Prostate gland (tissue), 2 donors: ENCODE results near the gene ITPR1. TPM values are rescaled to one million over a fixed set of nuclear protein-coding genes. Genes with fewer than 3 reads are reported as not detected.
A peak's percentile ranks its signal among the peaks of the same experiment; 100 is the strongest.

Source experiments
- DNase-seq: peaks from one replicate; pipeline ENCODE4 v3.0.0-alpha.2; 2019; ENCODE audit warnings: low spot score
- H3K27ac ChIP-seq, 2 donors: fragments of 200-600 bp; sonication (generic); 2 replicates each; pipeline ENCODE4 v1.5.1; 2017 to 2019
- H3K27me3 ChIP-seq: fragments of 200-600 bp; sonication (generic); replicated peaks from 2 replicates; pipeline ENCODE4 v1.5.1; 2019; ENCODE audit not compliant: insufficient read depth
- H3K36me3 ChIP-seq, 2 donors: fragments of 200-600 bp; sonication (generic); 1 replicate in 1 of 2; 2 replicates in 1 of 2; pipeline versions ENCODE4 v1.5.1 to v1.8.1; 2017 to 2019
- H3K4me1 ChIP-seq: fragments of 200-600 bp; sonication (generic); replicated peaks from 2 replicates; pipeline ENCODE4 v1.5.1; 2019
- H3K4me3 ChIP-seq, 2 donors: fragments of 200-600 bp; sonication (generic); 2 replicates each; pipeline ENCODE4 v1.5.1; 2017 to 2019
- H3K9me3 ChIP-seq: fragments of 200-600 bp; sonication (generic); 2 replicates; pipeline ENCODE4 v1.5.1; 2017
- POLR2A ChIP-seq: fragments of 450-650 bp; IDR thresholded peaks from one replicate; pipeline ENCODE4 v1.6.1; 2016; ENCODE audit warnings: antibody characterized with exemption, mild to moderate bottlenecking
- POLR2AphosphoS5 ChIP-seq: sonication (generic); formaldehyde crosslinking; IDR thresholded peaks from one replicate; pipeline ENCODE4 v1.6.1; 2017; ENCODE audit warnings: antibody characterized with exemption
- WGBS: methylation state at CpG from one replicate; pipeline ENCODE4 v1.1.5; 2018; 5-methylcytosine and 5-hydroxymethylcytosine counted together
- intact Hi-C: fragments of 100-400 bp; cut with DNase I; formaldehyde crosslinking; loops from one replicate; pipeline ENCODE4 v1.14.2; 2022
- total RNA-seq, 2 donors: library from RNA; depleted of rRNA; stranded (reverse); fragments of >200 nt; gene quantifications; one replicate each; pipeline ENCODE4 v1.1.0, GENCODE V29; 2016
- TF ChIP-seq, protein P1 (sequence below), 4 experiments: fragments of 200-600 bp in 2 of 4; fragments of 450-650 bp in 2 of 4; sonication (generic) in 2 of 4; IDR thresholded peaks; 1 replicate in 3 of 4; 2 replicates in 1 of 4; pipeline ENCODE4 v1.5.1; 2016 to 2019; ENCODE audit warnings: antibody characterized with exemption in 4 of 4, mild to moderate bottlenecking in 2 of 4, moderate library complexity in 2 of 4

The ITPR1 gene
- total RNA-seq, 2 donors from 2014 or later, result 80.0 to 126 TPM

DNA sequence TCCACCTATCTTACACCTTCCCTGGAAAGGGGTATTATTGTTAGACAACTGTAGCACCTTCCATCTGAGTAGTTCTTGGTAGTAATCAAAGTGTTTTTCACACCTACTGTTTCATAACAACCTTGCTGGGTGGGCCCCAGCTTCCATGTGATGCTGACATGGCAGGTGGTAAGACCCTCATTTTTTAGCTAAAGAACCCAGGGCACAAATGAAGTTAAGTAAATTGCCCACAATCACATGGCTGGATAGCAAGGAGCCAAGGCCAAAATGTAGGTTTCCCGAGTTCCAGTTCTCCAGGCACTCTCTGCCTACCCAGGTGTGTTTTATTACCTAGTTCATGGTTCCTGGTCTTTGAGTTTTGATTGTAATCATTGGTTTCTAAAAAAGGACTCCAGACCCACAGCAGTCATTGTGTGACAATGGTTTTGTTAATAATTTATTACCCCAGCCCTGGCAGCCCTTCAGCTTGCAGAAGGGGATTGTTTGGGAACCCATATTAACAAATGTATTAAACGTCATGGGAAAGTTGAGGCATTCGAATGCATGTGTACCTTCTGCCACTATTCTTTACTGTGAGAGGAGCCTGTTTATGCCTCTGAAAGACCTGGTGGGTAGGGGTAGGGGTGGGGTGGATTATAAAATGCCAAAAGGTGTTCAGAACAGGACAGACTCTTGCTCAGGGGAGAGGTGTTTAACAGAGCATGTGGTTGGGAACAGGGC, 263.9 kb downstream of the ITPR1 start:
- H3K4me1 ChIP-seq, result peaks cover 2% of the 10 kb centered on the region
- no peak overlapping the region for H3K4me3 ChIP-seq
- no peaks in the 10 kb centered on the region for H3K9me3 ChIP-seq
- H3K27ac ChIP-seq, result peak overlapping the region; percentile 16 to 29
- DNase-seq, result peak; percentile 54
- 21% methylated on average over 3 of the region's 3 CpGs for whole genome bisulfite sequencing
- TF ChIP-seq POLR2AphosphoS5 (peak; percentile 58), POLR2A (no peak)
- H3K36me3 ChIP-seq, result no peaks in the 10 kb centered on the region
- intact Hi-C loops, result no loop called here
- no peaks in the 10 kb centered on the region for H3K27me3 ChIP-seq

DNA sequence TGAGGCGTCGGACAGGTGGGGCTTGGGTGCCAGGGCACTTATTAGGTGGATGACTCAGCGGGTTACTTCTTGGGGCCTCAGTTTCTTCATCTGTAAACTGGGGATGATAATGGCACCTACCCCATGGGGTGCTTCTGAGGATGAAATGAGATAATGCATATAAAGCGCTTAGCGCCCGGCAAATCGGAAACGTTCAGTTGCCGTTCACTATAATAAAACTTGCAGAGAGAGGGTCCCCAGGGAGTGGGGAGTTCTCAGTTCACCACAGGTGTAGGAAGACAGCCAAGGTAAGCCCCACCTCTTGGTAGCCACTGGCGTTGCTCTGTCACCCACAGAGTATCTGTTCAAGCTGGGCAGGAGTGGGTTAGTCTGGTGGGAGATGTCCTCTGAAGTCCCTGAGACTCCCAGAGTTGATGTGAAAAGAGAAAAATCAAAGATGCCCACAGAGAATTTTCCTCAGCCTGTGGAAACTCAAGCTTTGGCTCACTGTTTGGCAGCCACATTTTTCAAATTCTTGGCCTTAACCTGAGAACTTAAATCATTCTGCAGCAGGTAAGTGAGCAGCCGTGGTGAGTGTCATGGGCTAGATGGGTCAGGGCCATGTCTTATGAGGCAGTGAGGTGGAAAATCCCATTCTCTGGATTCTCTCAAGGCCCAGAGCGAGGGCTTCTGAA, 264.6 kb downstream of the ITPR1 start:
- Histone ChIP-seq H3K4me1 (peaks cover 2% of the 10 kb centered on the region), H3K4me3 (no peak overlapping the region), H3K27ac (peak overlapping the region; percentile 16 to 29), H3K27me3 (no peaks in the 10 kb centered on the region), H3K9me3 (no peaks in the 10 kb centered on the region), H3K36me3 (no peaks in the 10 kb centered on the region)
- no peak for DNase-seq
- TF ChIP-seq, protein P1, sequence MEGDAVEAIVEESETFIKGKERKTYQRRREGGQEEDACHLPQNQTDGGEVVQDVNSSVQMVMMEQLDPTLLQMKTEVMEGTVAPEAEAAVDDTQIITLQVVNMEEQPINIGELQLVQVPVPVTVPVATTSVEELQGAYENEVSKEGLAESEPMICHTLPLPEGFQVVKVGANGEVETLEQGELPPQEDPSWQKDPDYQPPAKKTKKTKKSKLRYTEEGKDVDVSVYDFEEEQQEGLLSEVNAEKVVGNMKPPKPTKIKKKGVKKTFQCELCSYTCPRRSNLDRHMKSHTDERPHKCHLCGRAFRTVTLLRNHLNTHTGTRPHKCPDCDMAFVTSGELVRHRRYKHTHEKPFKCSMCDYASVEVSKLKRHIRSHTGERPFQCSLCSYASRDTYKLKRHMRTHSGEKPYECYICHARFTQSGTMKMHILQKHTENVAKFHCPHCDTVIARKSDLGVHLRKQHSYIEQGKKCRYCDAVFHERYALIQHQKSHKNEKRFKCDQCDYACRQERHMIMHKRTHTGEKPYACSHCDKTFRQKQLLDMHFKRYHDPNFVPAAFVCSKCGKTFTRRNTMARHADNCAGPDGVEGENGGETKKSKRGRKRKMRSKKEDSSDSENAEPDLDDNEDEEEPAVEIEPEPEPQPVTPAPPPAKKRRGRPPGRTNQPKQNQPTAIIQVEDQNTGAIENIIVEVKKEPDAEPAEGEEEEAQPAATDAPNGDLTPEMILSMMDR (IDR thresholded peaks at IDR 0.05), result no peak
- TF ChIP-seq POLR2A, result no peak
- 73% methylated on average over 12 of the region's 12 CpGs for WGBS
- intact Hi-C loops, result no loop called here

DNA sequence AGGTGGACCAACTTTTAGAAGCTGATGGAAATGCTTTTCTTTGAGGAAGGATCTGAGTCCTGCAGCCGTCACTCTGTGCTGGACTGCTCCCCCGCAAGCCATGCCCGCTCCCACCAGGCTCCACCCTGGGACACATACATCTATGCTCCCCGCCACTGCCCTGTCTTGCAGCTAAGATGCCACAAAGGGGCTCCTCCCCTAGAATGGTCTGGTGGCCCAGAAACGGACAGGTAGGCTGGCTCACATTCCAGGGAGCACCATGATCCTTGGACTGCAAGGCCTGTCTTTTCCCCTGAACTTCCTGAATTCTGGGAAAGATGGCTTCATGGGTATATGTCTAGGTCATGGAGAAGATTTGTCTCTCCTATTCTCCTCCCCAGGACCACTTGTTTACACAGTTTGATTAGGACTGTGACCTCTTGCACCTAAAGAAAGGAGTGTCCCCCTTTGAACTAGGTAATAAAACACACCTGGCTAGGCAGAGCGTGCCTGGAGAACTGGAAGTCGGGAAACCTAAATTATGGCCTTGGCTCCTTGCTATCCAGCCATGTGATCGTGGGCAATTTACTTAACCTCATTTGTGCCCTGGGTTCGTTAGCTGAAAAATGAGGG, 265.2 kb downstream of the ITPR1 start:
- Histone ChIP-seq H3K4me1 (peaks cover 2% of the 10 kb centered on the region), H3K9me3 (no peaks in the 10 kb centered on the region), H3K4me3 (no peak overlapping the region), H3K27me3 (no peaks in the 10 kb centered on the region), H3K36me3 (no peaks in the 10 kb centered on the region), H3K27ac (no peak overlapping the region)
- no peak for TF ChIP-seq POLR2AphosphoS5
- TF ChIP-seq POLR2A, result no peak
- TF ChIP-seq, protein P1 (IDR thresholded peaks at IDR 0.05), result no peak
- no peak for DNase-seq
- intact Hi-C loops, result no loop called here
- 86% methylated on average over 8 of the region's 9 CpGs for WGBS

DNA sequence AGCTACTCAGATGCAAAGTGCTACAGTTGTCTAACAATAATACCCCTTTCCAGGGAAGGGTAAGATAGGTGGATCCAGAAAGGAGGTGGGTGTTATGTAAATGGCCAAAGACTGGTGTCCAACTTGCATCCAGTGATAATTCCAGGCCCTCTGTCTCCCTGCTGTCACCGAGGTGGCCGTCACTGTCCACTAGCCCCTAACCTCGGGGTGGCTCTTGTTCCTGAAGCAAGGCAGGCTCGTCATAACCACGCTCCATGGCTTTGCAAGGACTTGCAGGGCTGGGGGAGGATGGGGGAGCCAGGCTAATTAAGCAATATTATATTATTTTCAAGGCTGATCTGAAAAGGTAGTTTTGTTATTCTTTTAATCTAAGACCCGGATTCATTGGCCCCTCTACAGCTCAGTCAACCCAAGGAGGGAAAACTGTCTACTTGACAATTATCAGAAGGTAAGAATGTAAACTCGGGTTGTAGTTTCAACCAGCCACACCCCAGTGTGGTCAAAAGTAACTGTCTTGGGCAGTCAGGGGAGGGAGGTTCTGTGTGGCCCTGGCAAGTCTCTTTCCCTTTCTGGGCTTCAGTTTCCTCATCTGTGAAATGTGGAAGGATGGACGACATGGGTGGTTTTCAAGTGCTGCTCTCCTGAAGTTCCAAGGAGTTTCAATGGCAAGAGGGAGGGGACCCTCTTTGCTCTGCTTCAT, 266.0 kb downstream of the ITPR1 start:
- no peaks in the 10 kb centered on the region for H3K9me3 ChIP-seq
- no peaks in the 10 kb centered on the region for H3K36me3 ChIP-seq
- peaks cover 2% of the 10 kb centered on the region for H3K4me1 ChIP-seq
- intact Hi-C loops, result no loop called here
- no peak for DNase-seq
- no peaks in the 10 kb centered on the region for H3K27me3 ChIP-seq
- no peak overlapping the region for H3K4me3 ChIP-seq
- TF ChIP-seq, protein P1 (IDR thresholded peaks at IDR 0.05), result no peak
- TF ChIP-seq POLR2AphosphoS5 (no peak), POLR2A (no peak)
- peak overlapping the region; percentile 11 to 40 for H3K27ac ChIP-seq
- 81% methylated on average over 8 of the region's 8 CpGs for WGBS

DNA sequence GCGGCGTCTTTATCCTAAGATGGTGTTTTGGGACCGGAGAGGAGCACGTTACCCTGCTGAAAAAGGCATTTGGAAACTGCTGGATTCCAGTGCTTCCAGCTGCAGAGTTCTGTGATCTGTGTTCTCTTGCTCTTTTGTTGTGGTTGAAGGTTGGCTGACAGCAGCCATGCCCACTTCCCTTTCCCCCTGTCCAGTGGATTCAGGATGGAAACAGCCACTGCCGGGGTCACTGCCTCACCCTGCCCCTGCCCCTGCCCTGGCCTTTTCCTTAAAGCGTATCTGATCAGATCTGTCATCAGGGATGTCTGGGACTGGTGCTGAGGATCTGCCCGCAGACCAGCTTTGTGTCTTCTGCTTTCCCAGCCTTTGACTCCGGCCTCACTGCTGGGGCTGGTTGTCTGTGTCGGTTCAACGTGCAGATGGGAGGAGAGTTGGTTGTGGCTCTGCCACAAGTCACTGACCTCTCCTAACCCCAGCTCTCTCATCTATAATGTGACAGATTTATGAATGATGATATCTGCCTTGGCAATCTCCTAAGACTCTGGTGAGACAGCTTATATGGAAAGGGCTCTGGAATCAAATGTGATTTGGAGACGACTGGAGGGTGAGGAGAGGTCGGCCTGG, 266.7 kb downstream of the ITPR1 start:
- 38% methylated on average over 12 of the region's 12 CpGs for WGBS
- H3K9me3 ChIP-seq, result no peaks in the 10 kb centered on the region
- TF ChIP-seq, protein P1 (IDR thresholded peaks at IDR 0.05), result no peak
- TF ChIP-seq POLR2AphosphoS5 (no peak), POLR2A (no peak)
- intact Hi-C loops, result no loop called here
- peak overlapping the region; percentile 11 to 40 for H3K27ac ChIP-seq
- no peaks in the 10 kb centered on the region for H3K36me3 ChIP-seq
- H3K27me3 ChIP-seq, result no peaks in the 10 kb centered on the region
- H3K4me1 ChIP-seq, result peaks cover 2% of the 10 kb centered on the region
- no peak overlapping the region for H3K4me3 ChIP-seq
- no peak for DNase-seq
